PFSK-1 (cell line): ENCODE measurements around the gene TMEM218.

Source experiments
- FOXP2 ChIP-seq: optimal IDR thresholded peaks from 2 replicates; pipeline ENCODE3; 2011; ENCODE audit warnings: borderline replicate concordance, control low read depth, inconsistent platforms; ENCODE audit not compliant: insufficient read depth; ENCODE audit errors: extremely low read length, extremely low read depth
- POLR2AphosphoS5 ChIP-seq: IDR thresholded peaks from 2 replicates; pipeline ENCODE4 v1.6.1; 2012; ENCODE audit warnings: low read depth, mild to moderate bottlenecking, control low read depth, low read length, moderate library complexity
- SIN3A ChIP-seq: IDR thresholded peaks from 2 replicates; pipeline ENCODE4 v1.6.1; 2012; ENCODE audit warnings: mild to moderate bottlenecking, low read length, moderate library complexity, borderline replicate concordance; ENCODE audit not compliant: insufficient read depth
- TAF1 ChIP-seq: IDR thresholded peaks from 2 replicates; pipeline ENCODE4 v1.6.1; 2012; ENCODE audit warnings: low read length, control low read depth, borderline replicate concordance; ENCODE audit not compliant: insufficient read depth
- TF ChIP-seq, protein P1 (sequence below), 2 experiments: IDR thresholded peaks; 2 replicates each; pipeline versions ENCODE4 v1.6.1 to v1.8.0; 2011 to 2012; ENCODE audit warnings: low read depth in 2 of 2, low read length in 2 of 2, control low read depth in 1 of 2, inconsistent platforms in 1 of 2, mild to moderate bottlenecking in 1 of 2, moderate library complexity in 1 of 2; ENCODE audit not compliant: insufficient read depth in 1 of 2

The TMEM218 gene

DNA sequence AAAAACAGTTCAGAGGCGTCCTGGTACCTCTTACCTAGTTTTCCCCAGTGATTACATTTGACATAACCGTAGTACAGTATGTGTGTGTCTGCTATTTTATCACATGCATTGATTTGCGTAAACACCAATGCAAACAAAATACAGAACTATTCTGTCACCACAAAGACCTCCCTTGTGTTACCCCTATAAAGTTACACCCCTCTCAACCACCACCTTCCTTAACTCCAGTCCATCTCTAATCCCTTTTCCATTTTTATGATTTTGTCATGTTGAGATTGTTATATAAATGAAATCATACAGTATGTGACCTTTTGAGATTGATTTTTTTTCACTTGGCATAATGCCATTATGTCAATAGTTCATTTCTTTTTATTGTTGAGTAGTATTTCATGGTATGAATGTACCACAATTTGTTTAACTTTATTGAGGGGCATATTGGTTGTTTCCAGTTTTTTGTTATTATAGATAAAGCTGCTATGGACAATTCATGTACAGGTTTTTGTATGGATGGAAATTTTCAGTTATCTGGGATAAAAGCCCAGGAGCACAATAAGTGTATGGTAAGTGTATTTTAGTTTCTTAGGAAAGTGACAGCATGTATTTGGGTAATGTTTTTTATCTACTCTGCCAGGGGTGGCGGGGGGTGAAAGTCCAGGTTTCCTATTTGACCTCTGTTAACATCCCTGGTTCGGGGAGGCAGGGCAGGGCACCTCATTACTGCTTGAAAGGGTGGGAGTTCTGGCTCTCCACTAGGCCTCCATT, 54.3 kb downstream of the TMEM218 start:
- TF ChIP-seq POLR2AphosphoS5 (no peak), SIN3A (no peak), FOXP2 (no peak), TAF1 (no peak)
- TF ChIP-seq, protein P1, sequence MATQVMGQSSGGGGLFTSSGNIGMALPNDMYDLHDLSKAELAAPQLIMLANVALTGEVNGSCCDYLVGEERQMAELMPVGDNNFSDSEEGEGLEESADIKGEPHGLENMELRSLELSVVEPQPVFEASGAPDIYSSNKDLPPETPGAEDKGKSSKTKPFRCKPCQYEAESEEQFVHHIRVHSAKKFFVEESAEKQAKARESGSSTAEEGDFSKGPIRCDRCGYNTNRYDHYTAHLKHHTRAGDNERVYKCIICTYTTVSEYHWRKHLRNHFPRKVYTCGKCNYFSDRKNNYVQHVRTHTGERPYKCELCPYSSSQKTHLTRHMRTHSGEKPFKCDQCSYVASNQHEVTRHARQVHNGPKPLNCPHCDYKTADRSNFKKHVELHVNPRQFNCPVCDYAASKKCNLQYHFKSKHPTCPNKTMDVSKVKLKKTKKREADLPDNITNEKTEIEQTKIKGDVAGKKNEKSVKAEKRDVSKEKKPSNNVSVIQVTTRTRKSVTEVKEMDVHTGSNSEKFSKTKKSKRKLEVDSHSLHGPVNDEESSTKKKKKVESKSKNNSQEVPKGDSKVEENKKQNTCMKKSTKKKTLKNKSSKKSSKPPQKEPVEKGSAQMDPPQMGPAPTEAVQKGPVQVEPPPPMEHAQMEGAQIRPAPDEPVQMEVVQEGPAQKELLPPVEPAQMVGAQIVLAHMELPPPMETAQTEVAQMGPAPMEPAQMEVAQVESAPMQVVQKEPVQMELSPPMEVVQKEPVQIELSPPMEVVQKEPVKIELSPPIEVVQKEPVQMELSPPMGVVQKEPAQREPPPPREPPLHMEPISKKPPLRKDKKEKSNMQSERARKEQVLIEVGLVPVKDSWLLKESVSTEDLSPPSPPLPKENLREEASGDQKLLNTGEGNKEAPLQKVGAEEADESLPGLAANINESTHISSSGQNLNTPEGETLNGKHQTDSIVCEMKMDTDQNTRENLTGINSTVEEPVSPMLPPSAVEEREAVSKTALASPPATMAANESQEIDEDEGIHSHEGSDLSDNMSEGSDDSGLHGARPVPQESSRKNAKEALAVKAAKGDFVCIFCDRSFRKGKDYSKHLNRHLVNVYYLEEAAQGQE (IDR thresholded peaks at IDR 0.05; ENCODE audit: insufficient read depth in 1 of 2, low read depth in 2 of 2, low read length in 2 of 2): no peak

DNA sequence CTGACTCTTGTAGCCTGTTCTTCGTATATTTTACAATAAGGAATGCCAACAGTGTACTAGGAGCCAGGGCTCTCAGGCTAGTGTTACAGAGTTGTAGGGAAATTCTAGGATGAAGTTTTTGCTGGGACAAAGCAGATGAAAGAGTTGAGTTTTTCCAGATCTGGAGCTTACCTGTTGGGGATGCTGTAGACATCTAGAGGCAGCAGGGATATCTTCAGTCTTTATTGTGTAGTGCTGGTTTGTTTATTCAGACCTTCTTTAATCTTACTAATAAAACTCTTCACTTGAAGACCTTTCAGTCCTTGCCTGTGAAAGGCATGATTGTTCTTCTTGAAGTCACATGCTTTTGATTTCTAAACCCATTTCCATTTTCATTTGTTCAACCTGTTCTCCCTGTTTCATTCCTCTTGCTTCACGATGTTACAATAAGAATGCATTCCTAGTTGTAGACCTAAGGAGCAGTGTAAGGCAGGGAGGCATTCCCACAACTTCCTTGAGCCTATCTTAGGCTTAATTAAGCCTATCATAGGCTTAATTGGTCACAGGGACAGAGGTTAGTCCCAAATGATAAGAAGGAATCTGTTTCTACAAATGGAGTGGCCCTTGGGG, 56.2 kb downstream of the TMEM218 start:
- TF ChIP-seq FOXP2 (no peak), SIN3A (no peak), POLR2AphosphoS5 (no peak), TAF1 (no peak)
- TF ChIP-seq, protein P1 (IDR thresholded peaks at IDR 0.05; ENCODE audit: insufficient read depth in 1 of 2, low read depth in 2 of 2, low read length in 2 of 2): no peak

DNA sequence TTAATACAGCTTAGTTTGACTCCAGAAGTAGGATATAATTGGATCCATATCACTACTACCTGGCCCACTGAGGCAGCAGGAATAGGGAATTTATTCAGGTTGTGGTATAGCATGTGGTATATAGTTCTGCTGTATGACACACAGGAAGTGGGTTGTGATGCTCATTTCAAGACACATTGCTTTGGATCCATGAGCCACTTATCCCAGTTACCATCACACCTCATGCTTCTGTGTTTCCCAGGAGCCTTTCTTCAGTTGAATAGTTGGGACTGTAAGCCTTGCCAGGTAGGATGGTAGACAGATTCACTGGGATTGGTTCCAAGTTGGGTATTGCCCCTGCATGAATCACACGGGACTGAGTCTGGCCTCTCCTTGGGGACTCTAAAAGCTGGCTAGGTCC, 58.3 kb downstream of the TMEM218 start:
- no peak for TF ChIP-seq FOXP2
- TF ChIP-seq TAF1: no peak
- TF ChIP-seq, protein P1 (IDR thresholded peaks at IDR 0.05; ENCODE audit: insufficient read depth in 1 of 2, low read depth in 2 of 2, low read length in 2 of 2): no peak
- TF ChIP-seq SIN3A: no peak
- TF ChIP-seq POLR2AphosphoS5: no peak

DNA sequence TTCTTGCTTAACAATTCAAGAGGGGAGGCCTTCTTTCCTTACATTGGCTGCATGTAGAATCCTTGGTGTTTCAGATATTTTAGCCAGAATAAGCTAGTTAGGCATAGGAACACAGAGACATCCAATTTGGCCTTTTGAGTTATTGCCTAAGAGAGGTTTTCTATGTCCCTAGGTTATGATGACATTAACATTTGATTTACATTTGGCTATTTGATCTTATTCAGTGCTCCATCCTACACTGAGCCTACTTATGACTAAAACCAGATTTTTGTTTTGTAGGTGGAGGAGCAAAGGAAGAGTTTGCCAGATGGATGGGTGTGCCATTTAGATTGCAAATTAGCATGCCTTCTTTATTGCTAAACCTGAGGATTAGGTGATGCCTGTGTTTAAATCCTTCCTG, 59.4 kb downstream of the TMEM218 start:
- no peak for TF ChIP-seq SIN3A
- TF ChIP-seq TAF1: no peak
- no peak for TF ChIP-seq FOXP2
- TF ChIP-seq, protein P1 (IDR thresholded peaks at IDR 0.05; ENCODE audit: insufficient read depth in 1 of 2, low read depth in 2 of 2, low read length in 2 of 2): no peak
- TF ChIP-seq POLR2AphosphoS5: no peak
